Right atrium auricular region (tissue), 2 donors: ENCODE results near the gene BPIFB6. TPM values are rescaled to one million over a fixed set of nuclear protein-coding genes. Genes with fewer than 3 reads are reported as not detected.

Experiments
- DNase-seq: peaks from one replicate; pipeline ENCODE4 v3.0.0-alpha.2; 2019; ENCODE audit warnings: low spot score
- H3K27ac ChIP-seq, 2 donors: fragments of 200-600 bp; sonication (generic); 1 replicate in 1 of 2; 2 replicates in 1 of 2; pipeline ENCODE4 v1.5.1; 2016 to 2019
- H3K27me3 ChIP-seq, 2 donors: fragments of 200-600 bp; sonication (generic); one replicate each; pipeline versions ENCODE4 v1.5.1 to v1.6.0; 2017 to 2019
- H3K36me3 ChIP-seq: fragments of 200-600 bp; sonication (generic); one replicate; pipeline ENCODE4 v1.5.1; 2016
- H3K4me1 ChIP-seq, 2 donors: fragments of 200-600 bp; sonication (generic); one replicate each; pipeline versions ENCODE4 v1.5.1 to v1.6.0; 2017 to 2019
- H3K4me3 ChIP-seq, 2 donors: fragments of 200-600 bp; sonication (generic); 1 replicate in 1 of 2; 2 replicates in 1 of 2; pipeline ENCODE4 v1.5.1; 2017 to 2019; ENCODE audit warnings: mild to moderate bottlenecking in 1 of 2, moderate library complexity in 1 of 2
- H3K9me3 ChIP-seq, 2 donors: fragments of 200-600 bp; sonication (generic); one replicate each; pipeline ENCODE4 v1.5.1; 2019
- CTCF ChIP-seq, 2 donors: fragments of 200-600 bp; sonication (generic); IDR thresholded peaks; one replicate each; pipeline ENCODE4 v1.5.1; 2019; ENCODE audit warnings: antibody characterized with exemption in 2 of 2
- total RNA-seq, 2 donors: library from RNA; depleted of rRNA; stranded (reverse); fragments of >200 nt; gene quantifications; one replicate each; pipeline ENCODE4 v1.1.0, GENCODE V29; 2016

BPIFB6 gene
- total RNA-seq, 2 donors from 2014 or later = not detected

GRCh38 chr20:33005132-33005566, 26.3 kb upstream of the BPIFB6 start:
- H3K27me3 ChIP-seq = no peaks in the 10 kb centered on the region
- no peak overlapping the region for H3K4me3 ChIP-seq
- DNase-seq = no peak
- H3K27ac ChIP-seq = no peak overlapping the region
- peaks cover 0 to 7% of the 10 kb centered on the region in 2 donors for H3K9me3 ChIP-seq
- no peaks in the 10 kb centered on the region for H3K36me3 ChIP-seq
- H3K4me1 ChIP-seq = no peaks in the 10 kb centered on the region
- peak in 1 of 2 donors; percentile 35 for TF ChIP-seq CTCF (IDR thresholded peaks at IDR 0.05)

GRCh38 chr20:33005908-33006775, 25.3 kb upstream of the BPIFB6 start:
- Histone ChIP-seq H3K27ac (no peak overlapping the region), H3K4me1 (no peaks in the 10 kb centered on the region), H3K9me3 (peaks cover 0 to 7% of the 10 kb centered on the region in 2 donors), H3K36me3 (no peaks in the 10 kb centered on the region), H3K27me3 (no peaks in the 10 kb centered on the region), H3K4me3 (no peak overlapping the region)
- no peak for DNase-seq
- TF ChIP-seq CTCF (IDR thresholded peaks at IDR 0.05) = no peak

GRCh38 chr20:33006776-33007375, 24.6 kb upstream of the BPIFB6 start:
- no peak for DNase-seq
- Histone ChIP-seq H3K9me3 (peaks cover 0 to 7% of the 10 kb centered on the region in 2 donors), H3K4me3 (no peak overlapping the region), H3K27me3 (no peaks in the 10 kb centered on the region), H3K4me1 (no peaks in the 10 kb centered on the region), H3K27ac (no peak overlapping the region), H3K36me3 (no peaks in the 10 kb centered on the region)
- no peak for TF ChIP-seq CTCF (IDR thresholded peaks at IDR 0.05)

- Histone ChIP-seq H3K9me3 (peaks cover 0 to 7% of the 10 kb centered on the region in 2 donors), H3K4me1 (no peaks in the 10 kb centered on the region), H3K4me3 (no peak within 1 kb of the TSS), H3K36me3 (no peaks in the 10 kb centered on the region), H3K27me3 (no peaks in the 10 kb centered on the region), H3K27ac (no peak within 1 kb of the TSS)
- no peak for TF ChIP-seq CTCF (IDR thresholded peaks at IDR 0.05)
- DNase-seq = no peak
These were observed 23.8 kb upstream of the BPIFB6 start, which contains the start of gene BPIFB2 for GRCh38 chr20:33007376-33008335. Gene BPIFB2 (plus strand): TSS chr20:33007704. CDS start chr20:33008575, 871 bp downstream.
